GM19468 (cell line): ENCODE measurements around the gene GPC6.
"Not testable (repeated sequence)": the region's sequence is repeated elsewhere in the genome, so short reads cannot be mapped to it uniquely, and the experiment has no call there.

Experiments used
- ATAC-seq: cut with Tn5 transposase; IDR thresholded peaks from one replicate; pipeline ENCODE4 v1.9.1; 2021; ENCODE audit warnings: mild to moderate bottlenecking, moderate library complexity, moderate number of reproducible peaks; ENCODE audit not compliant: unreplicated experiment; ENCODE audit errors: extremely low read depth

The GPC6 gene

GRCh38 chr13:93473441-93474270 is 247.0 kb downstream of the GPC6 start:
- no peak for ATAC-seq

GRCh38 chr13:93476175-93476574 is 249.6 kb downstream of the GPC6 start:
- ATAC-seq: no peak

- no peak for ATAC-seq
Observed at GRCh38 chr13:93477238-93477637, 250.6 kb downstream of the GPC6 start.

DNA sequence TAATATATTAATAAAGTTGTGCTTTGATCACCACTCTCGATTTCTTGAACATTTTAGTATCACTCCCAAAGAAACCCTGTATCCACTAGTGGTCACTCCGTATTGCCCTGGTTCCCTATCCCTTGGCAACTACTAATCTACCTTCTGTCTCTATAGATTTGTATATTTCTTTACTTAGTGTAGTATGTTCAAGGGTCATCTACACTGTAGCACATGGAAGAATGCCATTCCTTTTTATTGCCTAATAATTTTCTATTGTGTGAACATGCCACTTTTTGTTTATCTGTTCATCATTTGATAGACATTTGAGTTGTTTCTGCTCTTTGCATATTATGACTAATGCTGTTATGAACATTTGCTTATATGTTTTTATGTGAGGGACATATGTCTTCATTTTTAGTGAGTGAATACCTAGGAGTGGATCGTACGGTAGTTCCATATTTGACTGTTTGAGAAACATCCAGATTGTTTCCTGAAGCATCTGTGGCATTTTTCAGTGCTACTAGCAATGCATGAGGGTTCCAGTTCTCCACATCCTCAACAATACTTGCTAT is 254.0 kb downstream of the GPC6 start:
- ATAC-seq: no peak

DNA sequence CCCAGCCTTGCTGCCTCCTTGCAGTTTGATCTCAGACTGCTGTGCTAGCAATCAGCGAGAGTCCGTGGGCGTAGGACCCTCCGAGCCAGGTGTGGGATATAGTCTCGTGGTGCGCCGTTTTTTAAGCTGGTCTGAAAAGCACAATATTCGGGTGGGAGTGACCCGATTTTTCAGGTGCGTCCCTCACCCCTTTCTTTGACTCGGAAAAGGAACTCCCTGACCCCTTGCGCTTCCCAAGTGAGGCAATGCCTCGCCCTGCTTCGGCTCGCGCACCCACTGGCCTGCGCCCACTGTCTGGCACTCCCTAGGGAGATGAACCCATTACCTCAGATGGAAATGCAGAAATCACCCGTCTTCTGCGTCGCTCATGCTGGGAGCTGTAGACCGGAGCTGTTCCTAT is 269.5 kb downstream of the GPC6 start:
- not testable (repeated sequence) for ATAC-seq

GRCh38 chr13:93496985-93497673 is 270.5 kb downstream of the GPC6 start:
- no peak for ATAC-seq

- no peak for ATAC-seq
Observed at GRCh38 chr13:93499991-93500390, 273.4 kb downstream of the GPC6 start.

- ATAC-seq: no peak
Observed at GRCh38 chr13:93502071-93502470, 275.5 kb downstream of the GPC6 start.

GRCh38 chr13:93502987-93503615 is 276.5 kb downstream of the GPC6 start:
- ATAC-seq: no peak

DNA sequence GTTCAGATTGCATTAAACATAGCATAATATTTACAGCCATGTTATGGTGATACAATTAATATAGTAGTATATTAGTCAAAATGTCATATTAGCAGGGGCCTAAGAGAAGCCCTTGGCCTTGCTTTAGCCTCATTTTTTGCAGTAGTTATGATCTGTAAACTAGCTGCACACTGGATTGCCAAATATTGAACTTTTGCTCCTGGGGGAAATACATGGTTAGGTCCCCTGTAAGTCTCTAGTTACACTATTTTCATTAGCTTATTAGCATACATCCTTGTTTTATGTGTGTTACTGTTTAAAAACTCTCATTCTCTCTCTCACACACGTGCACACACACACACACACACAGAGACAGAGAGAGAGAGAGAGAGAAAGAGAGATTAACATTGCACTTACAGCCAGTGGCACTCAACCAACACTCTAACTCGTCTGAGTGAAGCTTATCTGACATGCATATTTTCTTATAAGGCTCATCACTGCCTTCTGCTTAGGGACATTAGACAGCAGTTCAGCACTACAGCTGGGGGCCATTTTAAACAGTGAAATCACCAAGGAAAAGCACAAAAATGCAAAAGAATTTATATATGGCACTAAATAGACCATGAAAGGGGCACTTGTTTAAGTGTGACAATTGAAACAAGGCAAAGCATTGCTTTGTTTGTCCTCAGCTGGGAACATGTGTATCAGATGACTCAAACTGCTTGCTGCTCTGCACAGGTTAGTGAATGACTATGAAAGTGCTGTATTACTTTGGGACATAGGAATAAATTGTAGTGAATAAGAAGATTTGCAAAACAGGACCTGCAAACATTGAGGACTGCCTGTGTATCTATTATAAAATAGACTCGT is 278.7 kb downstream of the GPC6 start:
- ATAC-seq: no peak

DNA sequence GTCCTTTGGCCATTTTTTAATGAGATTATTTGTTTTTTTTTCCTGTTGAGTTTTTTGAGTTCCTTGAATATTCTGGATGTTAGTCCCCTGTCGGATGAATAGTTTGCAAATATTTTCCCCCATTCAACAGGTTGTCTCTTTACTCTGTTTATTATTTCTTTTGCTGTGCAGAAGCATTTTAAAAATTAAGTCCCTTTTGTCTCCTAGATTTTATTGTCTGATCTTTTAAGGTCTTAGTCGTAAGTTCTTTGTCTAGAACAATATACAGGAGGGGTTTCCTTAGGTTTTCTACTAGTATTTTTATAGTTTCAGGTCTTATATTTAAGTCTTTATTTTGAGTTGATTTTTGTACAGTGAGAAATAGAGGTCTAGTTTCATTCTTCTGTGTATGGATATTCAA is 284.4 kb downstream of the GPC6 start:
- ATAC-seq: no peak

GRCh38 chr13:93515267-93515666 is 288.7 kb downstream of the GPC6 start:
- ATAC-seq: no peak

DNA sequence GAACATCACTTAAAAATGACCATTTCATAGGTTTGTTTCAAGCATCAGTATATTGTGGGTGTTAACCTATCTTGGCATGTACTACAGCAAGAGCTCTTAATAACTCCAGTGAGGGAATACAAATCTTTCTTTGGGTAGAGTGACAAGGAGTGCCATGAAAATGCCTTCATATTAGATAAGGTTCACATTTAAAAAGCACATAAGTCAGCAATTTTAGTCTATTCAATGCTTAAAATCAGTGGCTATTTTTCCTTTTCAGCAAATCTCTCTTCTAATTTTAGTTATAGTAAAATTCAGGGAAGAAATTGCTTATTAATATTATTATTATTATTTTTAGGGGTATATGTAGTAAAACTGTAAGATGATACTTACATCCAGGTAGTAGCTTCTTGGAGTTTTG is 291.1 kb downstream of the GPC6 start:
- ATAC-seq: no peak

- no peak for ATAC-seq
Observed at GRCh38 chr13:93521307-93521706, 294.7 kb downstream of the GPC6 start.

DNA sequence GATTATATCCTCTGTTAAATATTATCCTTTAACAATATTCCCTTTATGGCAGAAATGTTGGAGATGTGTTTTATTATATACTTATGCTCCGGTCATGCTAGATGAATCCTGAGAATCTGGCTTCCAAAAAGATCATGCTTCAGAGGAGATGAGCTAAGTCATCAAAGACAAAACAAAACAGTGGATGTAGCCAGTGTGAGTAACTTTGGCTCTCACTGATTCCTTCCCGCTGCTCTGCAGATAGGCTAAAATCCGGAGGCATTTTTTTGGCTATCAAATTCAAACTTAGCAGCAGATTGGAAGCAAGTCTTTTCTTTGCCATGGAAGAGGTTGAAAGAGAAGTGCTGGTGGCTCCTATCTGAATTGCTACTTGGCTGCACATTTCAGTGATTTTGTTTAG is 295.9 kb downstream of the GPC6 start:
- ATAC-seq: no peak

DNA sequence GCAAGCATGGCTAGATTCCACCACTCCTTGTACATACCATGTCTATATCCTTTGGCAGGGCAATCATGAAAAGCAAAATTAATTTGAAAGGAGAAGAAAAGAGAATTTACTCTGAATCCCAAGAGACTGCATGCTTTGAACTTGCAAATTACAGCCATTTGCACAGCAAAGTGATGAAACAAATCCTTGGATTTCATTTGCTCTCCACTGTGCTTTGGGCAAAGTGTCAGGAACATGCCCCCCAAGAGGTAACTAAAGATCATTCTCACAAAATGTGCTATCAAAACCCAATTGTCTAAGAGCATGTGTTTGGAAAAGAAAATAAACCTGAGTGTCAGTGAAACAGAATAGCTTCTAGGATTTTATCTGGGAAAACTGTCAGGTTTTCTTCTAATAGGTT is 298.5 kb downstream of the GPC6 start:
- ATAC-seq: no peak

DNA sequence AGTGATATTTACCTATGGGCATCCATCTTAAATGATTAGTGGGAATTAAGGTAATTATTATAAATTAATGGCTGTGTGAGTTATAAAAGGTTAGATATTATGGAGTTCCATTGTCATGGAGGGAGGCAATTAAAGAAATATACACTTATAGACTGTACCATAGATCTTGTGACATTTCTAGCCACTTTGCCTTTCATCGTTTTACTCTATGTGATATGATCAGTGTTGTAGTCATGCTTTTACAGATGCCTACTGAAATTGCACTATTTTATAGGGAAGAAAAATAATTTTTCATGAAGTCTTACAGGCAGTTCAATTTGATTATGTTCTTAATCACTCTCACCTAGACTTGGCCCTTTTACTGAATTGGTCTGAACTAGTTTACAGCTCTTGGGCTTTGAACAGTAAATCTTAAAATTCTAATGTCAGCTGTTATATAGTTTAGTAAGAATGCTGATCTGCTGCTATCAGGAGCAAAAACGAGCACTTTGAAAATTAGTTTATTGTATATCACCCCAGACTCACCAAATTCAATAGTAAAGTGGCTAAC is 301.2 kb downstream of the GPC6 start:
- ATAC-seq: no peak

GRCh38 chr13:93529961-93530360 is 303.4 kb downstream of the GPC6 start:
- no peak for ATAC-seq

DNA sequence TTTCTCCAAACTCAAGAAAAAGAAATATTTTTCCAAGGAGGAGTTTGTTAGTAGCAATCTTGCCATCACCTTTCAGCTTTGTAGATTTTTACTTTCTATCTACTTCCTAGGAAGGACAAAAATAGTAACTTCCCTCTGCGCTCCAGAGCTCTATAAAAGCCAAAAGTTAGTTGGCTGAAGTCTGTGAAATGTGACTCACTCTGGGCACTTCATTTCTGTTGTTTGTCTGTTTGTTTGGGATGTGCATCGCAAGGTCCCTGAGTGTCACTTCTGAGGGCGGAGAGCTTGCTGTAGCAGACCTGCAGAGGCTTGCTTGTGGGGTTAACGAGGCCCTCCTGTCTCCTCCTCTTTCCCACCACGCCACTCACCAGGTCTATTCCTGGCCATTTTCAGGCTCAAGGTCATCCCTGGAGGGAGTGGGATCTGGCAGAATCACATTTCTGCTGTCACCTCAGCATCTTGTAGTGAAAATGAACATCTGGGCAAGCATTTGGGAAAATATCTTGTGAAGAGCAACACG is 307.6 kb downstream of the GPC6 start:
- ATAC-seq: no peak

DNA sequence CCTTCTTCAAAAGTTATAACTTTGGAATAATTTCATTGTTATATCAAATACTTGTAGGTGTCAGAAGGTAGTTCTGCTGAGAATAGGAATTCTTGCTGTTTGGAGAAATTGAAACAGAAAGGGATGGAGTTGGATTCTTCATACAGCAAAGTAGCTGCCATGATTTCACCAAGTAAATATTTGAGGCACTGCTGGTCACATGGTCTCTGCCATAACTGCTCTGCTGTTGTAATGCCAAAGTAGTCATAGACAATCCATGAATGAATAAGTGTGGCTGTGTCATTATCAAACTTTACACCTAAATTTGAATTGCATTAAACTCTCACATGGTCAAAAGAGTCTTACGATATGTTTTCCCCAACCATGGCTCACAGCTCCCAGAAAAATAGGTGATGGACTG is 308.6 kb downstream of the GPC6 start:
- no peak for ATAC-seq
